GM19455 (cell line): ENCODE results near the gene FBLN7.
"Not testable (repeated sequence)": the region's sequence is repeated elsewhere in the genome, so short reads cannot be mapped to it uniquely, and the experiment has no call there.

Source experiments
- ATAC-seq: cut with Tn5 transposase; IDR thresholded peaks from one replicate; pipeline ENCODE4 v1.9.1; 2021; ENCODE audit not compliant: unreplicated experiment

FBLN7 gene

DNA sequence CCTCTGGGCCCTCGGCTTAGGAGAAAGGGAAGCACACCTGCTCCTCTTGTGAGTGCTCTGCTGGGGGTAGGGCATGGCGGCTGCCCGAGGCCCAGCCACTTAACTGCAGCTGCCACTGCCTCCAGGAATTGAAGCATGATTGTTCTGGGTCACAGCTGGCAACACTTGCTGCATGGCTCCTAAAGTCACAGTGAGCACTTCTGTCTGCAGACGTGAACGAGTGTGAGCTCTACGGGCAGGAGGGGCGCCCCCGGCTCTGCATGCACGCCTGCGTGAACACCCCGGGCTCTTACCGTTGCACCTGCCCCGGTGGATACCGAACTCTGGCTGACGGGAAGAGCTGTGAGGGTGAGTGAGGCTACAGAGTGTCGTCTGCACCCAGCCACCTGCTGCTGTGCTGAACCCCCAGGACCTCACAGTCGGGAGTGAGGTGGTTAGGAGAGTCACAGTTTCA lies 44.4 kb downstream of the FBLN7 start:
- ATAC-seq = no peak

GRCh38 chr2:112183327-112184025 lies 45.3 kb downstream of the FBLN7 start:
- ATAC-seq = no peak

- ATAC-seq = no peak
Measured at GRCh38 chr2:112184121-112184520, 45.9 kb downstream of the FBLN7 start.

DNA sequence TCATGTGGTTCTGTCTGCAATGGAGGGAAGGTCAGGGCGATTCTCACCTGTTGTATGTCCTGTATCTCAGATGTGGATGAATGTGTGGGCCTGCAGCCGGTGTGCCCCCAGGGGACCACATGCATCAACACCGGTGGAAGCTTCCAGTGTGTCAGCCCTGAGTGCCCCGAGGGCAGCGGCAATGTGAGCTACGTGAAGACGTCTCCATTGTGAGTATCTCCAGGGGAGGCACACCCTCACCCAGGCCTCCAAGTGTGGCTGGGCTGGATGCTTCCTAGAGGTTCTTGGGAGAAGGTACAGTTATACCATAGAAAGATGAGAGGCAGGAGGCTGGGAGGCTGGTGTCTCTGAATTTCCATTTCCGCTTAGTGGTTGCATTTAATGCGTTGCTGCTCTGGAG lies 46.9 kb downstream of the FBLN7 start:
- ATAC-seq = no peak

- ATAC-seq = no peak
Measured at GRCh38 chr2:112187046-112187715, 49.0 kb downstream of the FBLN7 start.

DNA sequence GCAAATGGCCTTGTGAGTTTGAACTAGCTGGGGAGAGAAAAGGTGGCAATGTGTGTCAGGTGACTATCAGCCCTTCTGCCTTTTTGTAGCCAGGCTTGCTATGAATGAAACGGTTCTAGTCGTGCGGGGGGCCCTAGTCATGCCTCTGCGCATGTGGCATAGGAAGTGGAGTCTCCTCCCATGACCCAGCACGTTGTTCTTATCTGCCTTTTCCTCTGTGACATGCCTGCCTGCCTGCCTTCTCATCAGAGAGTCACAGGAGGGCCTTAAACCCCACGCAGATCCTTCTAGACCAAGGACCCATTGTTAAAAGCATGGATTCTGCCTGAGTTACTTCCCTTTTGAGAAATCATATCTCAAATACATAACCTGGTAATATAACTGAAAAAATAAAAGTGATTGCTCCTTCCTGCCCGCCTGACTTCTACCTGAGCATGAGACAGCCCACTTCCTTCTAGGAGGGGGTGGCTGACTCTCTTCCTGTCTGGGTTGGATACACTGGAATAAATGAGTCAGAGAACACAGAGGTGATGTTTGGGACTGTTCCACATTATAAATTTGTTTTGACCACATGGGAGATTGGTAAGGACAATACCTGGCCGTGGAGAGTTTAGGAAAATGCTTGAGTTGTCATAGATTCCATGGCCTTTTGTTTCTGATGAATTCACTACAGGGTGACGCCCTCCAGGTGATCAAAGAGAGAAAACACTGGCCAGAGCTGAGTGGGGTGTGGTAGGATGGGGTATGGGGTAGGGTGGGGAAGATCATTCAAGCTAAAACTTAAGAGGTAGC lies 49.8 kb downstream of the FBLN7 start:
- ATAC-seq = no peak

GRCh38 chr2:112189001-112189556 lies 50.9 kb downstream of the FBLN7 start:
- ATAC-seq = no peak

GRCh38 chr2:112194028-112194427 lies 55.8 kb downstream of the FBLN7 start:
- no peak for ATAC-seq

- ATAC-seq = no peak
Measured at GRCh38 chr2:112194482-112194881, 56.3 kb downstream of the FBLN7 start.

DNA sequence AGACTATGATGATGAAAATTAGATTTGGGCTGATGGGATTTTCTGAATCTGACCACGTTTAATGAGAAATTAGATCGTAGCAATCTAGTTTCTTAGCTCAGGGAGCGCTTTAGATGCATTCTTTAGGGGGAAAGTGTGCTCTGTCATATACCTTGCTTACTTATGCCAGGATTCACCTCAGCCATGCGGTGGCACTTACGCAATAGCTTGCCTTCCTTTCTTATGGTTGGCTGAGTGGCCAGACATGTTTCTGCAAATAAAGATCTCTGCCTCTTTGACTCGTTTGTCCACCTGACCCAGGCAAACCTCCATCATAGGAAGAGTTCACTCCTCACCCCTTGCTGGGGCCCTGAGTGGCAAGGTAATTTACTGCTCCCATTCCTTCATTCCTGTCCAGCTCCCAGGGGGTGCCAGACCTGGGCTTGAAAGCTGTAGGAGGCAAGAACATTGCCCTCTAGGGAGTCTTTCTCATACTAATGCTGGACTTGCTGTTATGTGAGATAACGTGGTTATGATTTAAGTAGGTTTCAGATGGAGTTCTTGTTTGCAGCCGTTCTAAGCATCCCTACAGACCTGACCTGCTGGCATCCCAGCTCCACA lies 57.1 kb downstream of the FBLN7 start:
- no peak for ATAC-seq

- no peak for ATAC-seq
Measured at GRCh38 chr2:112195950-112196349, 57.8 kb downstream of the FBLN7 start.

- ATAC-seq = no peak
Measured at GRCh38 chr2:112197868-112198267, 59.7 kb downstream of the FBLN7 start.

- ATAC-seq = no peak
Measured at GRCh38 chr2:112198780-112199179, 60.6 kb downstream of the FBLN7 start.

GRCh38 chr2:112199188-112199587 lies 61.0 kb downstream of the FBLN7 start:
- ATAC-seq = no peak

DNA sequence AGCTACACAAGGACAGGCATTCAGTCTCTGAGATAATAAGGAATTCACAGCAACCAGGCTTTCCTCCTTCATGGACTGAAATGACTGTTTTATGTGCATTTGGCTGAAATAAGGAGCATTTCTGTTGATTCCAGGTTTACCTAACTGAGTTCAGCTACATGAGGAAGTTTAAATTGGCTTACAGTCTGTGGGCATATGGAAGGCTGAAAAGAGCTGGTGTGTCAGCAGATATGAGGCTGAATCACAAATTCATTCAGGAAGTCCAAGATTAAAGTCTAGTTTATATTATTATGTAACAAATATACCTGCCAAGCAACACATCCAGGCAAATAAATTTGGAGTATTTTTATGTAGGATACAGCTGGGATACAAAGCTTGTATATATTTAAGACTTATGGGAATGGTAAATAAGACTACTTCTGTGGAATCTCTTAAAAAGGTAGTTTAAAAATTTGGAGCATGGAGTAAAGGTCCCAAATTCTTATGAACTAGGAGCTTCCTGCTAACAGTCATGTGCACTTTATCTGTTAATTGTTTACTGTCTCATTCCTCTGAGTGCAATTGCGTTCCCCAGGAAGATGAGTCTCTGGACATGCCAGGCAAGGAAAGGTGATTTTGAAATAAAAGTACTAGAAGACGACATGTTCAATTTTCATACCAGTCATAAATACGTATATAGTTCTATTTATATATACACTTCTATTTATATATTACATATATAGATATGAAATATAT lies 63.7 kb downstream of the FBLN7 start:
- no peak for ATAC-seq

DNA sequence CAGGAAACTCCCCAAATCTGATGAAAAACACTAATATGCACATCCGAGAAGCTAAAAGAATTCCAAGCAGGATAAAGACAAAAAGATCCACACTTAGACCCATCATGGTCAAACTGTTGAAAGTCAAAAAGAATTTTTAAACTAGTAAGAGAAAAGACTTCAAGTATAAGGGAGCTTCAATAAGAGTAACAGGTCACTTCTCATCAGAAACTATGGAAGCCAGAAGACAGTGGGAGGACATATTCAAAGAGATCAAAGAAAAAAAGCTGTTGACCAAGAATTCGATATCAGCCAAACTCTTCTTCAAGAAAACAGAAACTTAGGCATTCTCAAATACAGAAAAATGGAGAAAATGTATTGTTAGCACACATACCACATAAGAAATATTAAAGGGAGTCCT lies 66.2 kb downstream of the FBLN7 start:
- ATAC-seq = no peak

- not testable (repeated sequence) for ATAC-seq
Measured at GRCh38 chr2:112207905-112208304, 69.7 kb downstream of the FBLN7 start.

DNA sequence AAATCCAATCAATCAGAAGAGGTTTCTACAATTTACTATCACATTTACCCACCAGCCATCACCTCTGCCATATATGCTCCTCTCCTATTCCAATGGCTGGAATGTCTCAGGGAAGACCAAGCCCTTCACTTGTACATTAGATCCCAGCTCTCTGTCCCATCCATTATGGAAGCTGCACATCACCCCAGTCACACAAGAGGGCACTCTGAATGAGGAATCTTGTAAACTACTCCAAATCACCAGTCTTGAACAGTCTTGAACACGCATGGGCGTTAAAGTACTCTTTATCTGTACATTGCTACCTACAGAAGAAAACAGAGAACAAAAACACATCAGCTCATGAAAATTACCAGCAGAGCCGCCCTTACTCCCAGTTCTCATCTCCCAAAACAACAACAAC lies 78.0 kb downstream of the FBLN7 start:
- no peak for ATAC-seq

DNA sequence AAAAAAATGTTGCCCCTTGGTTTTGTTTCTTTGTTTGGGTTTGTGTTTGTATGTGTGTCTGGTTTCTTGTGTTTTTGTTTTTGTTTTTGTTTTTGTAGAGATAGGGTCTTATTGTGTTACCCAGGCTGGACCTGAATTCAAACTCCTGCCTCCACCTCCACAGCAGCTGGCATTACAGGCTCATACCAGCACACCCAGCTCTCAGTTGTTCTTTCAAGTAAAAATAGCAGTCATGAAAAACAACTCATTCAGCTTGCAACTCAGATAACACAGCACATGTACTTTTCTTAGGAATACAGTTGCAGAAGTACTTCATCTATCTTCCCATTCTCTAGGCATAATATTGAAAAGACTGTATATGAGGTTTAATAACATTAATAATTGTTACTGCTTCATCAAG lies 79.7 kb downstream of the FBLN7 start:
- ATAC-seq = no peak

GRCh38 chr2:112220186-112220585 lies 82.0 kb downstream of the FBLN7 start:
- no peak for ATAC-seq

DNA sequence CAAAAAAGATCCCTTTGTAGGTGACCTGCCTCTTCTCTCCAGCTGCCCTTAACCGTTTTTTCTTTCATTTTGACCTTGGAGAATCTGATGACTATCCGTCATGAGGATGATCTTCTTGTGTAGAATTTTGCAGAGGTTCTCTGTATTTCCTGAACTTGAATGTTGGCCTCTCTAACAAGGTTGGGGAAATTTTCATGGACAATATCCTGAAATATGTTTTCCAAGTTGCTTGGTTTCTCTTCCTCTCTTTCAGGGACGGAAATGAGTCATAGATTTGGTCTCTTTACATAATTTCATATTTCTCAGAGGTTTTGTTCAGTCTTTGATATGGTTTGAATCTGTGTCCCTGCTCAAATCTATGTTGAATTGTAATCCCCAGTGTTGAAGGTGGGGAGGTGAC lies 82.6 kb downstream of the FBLN7 start:
- ATAC-seq = no peak
